Raji (cell line): ENCODE results near the gene PIAS4.

ENCODE experiments used
- POLR2A ChIP-seq: IDR thresholded peaks from 2 replicates; pipeline ENCODE4 v1.6.1; 2011; ENCODE audit warnings: low read depth, low read length, control low read depth; ENCODE audit not compliant: insufficient read depth

PIAS4 gene

DNA sequence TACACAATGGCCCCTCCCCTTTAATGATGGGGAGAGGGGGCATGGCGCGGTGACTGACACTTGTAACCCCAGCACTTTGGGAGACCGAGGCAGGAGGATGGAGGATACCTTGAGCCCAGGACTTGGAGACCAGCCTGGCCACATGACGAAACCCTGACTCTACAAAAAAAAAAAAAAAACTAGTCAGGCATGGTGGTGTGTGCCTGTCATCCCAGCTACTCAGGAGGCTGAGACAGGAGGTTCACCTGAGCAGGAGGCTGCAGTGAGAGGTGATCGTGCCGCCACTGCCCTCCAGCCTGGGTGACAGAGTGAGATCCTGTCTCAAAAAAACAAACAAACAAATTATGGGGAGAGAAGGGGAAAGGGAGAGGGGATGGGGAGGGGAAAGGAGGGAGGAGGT, 72.9 kb downstream of the PIAS4 start:
- no peak for TF ChIP-seq POLR2A

DNA sequence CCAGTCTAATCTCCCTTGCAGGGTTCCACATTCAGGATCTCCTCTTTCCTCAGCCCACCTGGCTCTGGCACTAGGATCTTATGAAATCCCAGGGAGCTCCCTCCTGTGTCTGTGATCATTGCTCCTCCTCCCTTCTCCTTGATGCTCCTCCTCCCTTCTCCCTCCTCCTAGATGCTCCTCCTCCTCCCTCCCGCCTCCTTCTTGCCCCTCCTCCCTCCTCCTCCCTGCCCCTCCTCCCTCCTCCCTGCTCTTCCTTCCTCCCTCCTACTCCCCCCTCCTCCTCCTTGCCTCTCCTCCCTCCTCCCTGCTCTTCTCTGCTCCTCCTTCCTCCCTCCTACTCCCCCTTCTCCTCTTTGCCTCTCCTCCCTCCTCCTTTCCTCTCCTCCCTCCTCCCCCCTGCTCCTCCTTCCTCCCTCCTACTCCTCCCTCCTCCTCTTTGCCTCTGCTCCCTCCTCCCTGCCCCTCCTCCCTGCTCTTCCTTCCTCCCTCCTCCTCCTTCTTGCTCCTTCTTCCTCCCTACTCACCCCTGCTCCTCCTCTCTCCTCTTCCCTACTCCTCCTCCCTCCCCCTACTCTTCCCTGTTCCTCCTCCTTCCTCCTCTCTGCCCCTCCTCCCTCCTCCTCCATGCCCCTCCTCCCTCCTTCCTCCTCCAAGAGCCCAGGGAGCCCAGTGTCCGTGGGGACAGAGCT, 74.0 kb downstream of the PIAS4 start:
- TF ChIP-seq POLR2A, result no peak

DNA sequence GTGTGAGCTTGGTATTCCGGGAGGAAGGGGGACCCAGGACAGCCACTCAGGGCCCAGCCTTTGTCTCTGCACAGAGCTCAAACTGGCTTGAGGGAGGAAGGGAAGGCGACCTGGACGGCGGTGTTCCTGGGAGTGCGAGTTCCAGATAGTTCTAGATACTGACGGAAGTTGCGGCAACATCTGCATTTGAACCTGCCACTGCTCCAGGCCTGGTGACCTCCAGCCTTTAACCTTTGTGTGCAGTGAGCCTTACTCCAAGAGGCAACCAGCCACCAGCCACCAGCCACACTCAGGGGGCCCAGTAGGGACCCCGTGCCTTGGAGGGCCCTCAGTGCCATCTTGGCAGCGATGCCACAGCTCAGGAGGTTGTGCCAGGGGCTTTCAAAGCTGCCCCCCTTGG, 74.6 kb downstream of the PIAS4 start:
- TF ChIP-seq POLR2A, result no peak

DNA sequence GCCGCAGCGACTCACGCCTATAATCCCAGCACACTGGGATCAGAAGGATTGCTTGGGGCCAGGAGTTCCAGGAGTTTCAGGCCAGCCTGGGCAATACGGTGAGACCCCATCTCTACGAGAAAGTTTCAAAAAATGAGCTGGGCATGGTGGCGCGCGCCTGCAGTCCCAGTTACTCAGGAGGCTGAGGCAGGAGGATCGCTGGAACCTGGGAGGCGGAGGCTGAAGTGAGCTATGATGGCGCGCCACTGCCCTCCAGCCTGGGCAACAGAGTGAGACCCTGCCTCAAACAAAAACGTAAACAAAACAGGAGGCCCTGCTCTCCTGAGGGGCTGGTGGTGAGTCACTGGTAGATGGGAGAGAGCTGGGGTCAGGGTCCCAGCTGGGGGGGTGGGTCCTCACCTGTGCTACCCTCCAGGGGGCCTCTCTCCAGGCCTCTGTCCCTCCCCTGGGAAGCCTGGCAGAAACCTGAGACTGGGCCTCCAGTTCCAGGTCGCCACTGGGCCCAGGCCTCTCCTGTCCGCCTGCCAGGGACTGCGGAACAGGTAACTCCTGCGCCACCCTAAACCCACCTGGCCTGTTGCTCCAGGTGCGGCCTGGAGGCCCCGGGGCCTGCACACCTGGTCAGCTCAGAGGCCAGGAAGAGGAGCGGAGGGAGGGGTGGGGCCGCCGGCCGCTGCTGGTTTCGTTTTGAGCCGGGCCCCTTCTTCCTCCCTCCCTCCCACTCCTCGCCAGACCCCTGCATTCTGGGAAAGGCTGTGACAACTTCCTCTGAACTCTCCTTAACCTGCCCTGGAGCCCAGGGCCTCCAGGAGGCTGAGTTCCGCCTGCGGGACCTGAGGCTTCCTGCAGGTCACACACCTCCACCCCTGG, 76.4 kb downstream of the PIAS4 start:
- no peak for TF ChIP-seq POLR2A

DNA sequence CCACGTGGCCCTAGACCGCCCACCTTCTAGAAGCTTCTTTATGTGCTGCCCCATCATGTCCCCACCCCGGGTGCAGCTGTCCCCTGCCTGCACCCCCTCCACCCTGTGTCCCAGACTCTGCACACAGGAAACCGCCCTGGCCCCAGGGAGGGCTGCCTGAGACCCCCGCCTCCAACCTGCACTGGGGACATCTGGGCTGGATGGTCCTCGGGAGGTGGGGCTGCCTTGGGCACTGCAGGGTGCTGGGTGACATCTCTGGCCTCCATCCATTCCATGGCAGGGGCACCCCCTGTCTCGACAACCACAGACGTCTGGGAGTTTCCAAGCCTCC, 77.0 kb downstream of the PIAS4 start:
- TF ChIP-seq POLR2A, result no peak

DNA sequence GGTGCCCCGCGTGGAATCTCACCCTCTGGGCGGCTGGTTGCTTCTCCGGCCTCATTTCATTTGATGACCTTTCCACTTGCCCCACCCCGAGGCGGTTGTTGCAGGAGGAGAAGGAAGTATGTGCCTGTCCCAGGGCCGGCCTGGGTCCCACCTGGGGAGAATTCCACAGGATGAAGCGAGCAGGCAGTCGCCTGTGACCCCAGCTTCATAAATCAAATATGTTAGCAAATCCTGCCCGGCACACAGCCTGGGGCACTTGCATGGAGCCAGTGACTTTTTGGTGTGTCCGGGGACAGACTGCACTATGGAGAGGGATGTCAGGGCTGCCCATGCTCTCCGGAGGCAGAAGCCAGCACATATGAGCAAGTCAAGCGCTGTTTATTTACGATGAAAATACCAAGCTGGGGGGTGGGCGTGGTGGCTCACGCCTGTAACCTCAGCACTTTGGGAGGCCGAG, 78.9 kb downstream of the PIAS4 start:
- no peak for TF ChIP-seq POLR2A

DNA sequence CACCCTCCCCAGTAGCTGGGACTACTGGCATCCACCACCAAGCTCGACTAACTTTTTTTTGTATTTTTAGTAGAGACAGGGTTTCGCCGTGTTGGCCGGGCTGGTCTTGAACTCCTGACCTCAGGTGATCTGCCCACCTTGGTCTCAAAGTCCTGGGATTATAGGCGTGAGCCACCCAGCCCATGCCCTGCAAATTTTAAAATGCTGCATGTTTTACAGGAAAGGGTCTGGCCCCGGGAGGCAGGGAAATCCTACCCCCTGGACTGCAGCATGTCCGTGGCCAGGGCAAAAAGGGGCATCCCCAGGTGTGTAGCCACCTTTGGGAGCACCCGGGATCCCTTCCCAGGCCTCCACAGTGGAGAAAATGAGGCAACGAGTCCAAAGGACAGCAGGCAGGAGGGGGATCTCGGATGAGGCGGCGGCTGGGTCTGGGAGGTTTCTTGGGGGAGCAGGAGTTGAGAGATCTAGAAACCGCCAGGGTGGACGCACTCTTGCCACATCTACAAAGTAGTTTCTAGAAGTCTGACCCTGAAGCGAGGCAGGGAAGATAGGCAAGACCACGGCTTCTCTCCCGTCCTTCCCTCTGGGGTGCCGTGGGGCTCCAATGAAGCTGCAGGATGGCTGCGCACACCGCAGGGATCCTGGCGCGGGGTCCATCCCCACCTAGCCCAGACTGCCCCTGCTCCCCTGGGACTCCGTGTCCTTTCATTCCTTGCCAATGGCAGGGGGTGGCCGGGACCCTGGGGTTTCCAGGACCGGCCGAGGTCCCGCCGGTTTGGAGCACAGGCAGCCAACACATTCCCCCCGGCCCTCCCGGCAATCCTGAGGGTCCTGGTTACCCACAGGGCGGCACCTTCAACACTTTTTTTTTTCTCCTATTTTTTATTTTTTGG, 80.5 kb downstream of the PIAS4 start:
- TF ChIP-seq POLR2A, result no peak

DNA sequence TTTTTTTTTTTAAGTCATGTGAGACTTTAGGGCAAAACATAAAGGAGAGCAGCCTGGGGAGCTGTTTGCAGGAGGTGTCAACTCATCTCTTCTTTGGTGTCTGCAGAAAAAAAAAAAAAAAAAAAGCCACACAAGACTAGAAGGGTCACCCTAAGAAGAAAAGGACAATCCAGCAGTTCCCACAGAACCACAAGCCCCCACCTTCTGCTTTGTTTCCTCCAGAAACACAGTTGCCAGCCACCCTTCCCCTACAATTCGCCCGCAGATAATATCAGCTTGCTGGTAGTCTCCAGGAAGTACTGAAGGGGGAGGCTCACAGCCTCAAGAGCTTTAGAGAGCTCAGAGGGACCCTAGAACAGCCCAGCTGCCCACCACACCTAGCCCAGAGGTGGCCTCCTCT, 81.4 kb downstream of the PIAS4 start:
- no peak for TF ChIP-seq POLR2A
